ENCODE results near the gene TAF11L12. TPM values are rescaled to one million over a fixed set of nuclear protein-coding genes. Genes with fewer than 3 reads are reported as not detected.
"Not testable (repeated sequence)": the region's sequence is repeated elsewhere in the genome, so short reads cannot be mapped to it uniquely, and the experiment has no call there.

Gene TAF11L12
- total RNA-seq, 1 donor from 2014 or later = not detected

DNA sequence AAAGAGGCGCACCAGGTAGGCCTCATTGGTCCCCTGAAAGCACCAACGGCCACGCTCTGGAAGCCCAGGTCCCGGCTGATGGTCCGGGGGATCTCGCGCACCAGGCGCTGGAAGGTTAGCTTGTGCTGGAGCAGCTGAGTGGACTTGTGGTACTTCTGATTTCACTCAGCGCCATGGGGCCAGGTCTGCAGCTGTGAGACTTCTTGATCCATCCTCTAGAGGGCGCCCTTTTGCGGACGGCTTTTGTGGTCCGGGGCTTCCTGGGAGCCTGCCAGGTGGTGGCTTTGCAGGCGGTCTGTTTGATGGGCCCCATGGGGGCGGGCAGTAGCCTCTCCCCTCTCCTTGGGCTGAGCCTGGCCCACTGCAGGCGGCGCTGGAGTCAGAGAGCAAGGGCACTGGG, 10.4 kb downstream of the TAF11L12 start:
- H3K36me3 ChIP-seq (ENCODE audit: control insufficient read depth in 3 of 3, insufficient read depth in 3 of 3, low read length in 3 of 3) = no peaks in the 10 kb centered on the region
- no peaks in the 10 kb centered on the region for H3K27me3 ChIP-seq (ENCODE audit: control insufficient read depth in 3 of 3, insufficient read depth in 3 of 3, low read length in 3 of 3)
- H3K9ac ChIP-seq (ENCODE audit: low read depth in 1 of 3, low read length in 3 of 3) = no peak overlapping the region
- H3K4me3 ChIP-seq (ENCODE audit: low read length in 3 of 3) = no peak overlapping the region
- no peaks in the 10 kb centered on the region for H3K9me3 ChIP-seq (ENCODE audit: control insufficient read depth in 3 of 3, low read length in 3 of 3)
- H3K4me1 ChIP-seq (ENCODE audit: control insufficient read depth in 3 of 3, insufficient read depth in 3 of 3, low read length in 3 of 3) = no peaks in the 10 kb centered on the region
- H3K27ac ChIP-seq (ENCODE audit: low read depth, low read length) = no peak overlapping the region

DNA sequence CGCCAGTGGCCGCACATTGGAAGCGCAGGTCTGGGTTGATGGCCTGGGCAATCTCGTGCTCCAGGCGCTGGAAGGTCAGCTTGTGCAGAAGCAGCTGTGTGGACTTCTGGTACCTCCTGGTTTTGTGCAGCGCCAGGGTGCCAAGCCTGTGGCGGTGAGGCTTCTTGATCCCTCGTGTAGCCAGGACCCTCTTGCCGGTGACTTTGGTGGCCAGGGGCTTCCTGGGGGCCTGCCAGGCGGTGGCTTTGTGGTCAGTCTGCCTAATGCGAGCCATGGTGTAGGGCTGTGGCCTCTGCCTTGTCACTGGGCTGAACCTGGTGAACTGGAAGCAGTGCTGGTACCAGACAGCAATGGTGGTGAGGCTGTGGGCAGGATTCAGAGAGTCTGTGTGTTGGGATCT, 15.5 kb downstream of the TAF11L12 start:
- Histone ChIP-seq H3K27me3 (ENCODE audit: control insufficient read depth in 3 of 3, insufficient read depth in 3 of 3, low read length in 3 of 3) (no peaks in the 10 kb centered on the region), H3K9ac (ENCODE audit: low read depth in 1 of 3, low read length in 3 of 3) (no peak overlapping the region), H3K4me1 (ENCODE audit: control insufficient read depth in 3 of 3, insufficient read depth in 3 of 3, low read length in 3 of 3) (no peaks in the 10 kb centered on the region), H3K36me3 (ENCODE audit: control insufficient read depth in 3 of 3, insufficient read depth in 3 of 3, low read length in 3 of 3) (no peaks in the 10 kb centered on the region), H3K9me3 (ENCODE audit: control insufficient read depth in 3 of 3, low read length in 3 of 3) (no peaks in the 10 kb centered on the region), H3K27ac (ENCODE audit: low read depth, low read length) (no peak overlapping the region), H3K4me3 (ENCODE audit: low read length in 3 of 3) (no peak overlapping the region)

- not testable (repeated sequence) for H3K27me3 ChIP-seq (ENCODE audit: control insufficient read depth in 3 of 3, insufficient read depth in 3 of 3, low read length in 3 of 3); H3K27ac ChIP-seq (ENCODE audit: low read depth, low read length); H3K4me3 ChIP-seq (ENCODE audit: low read length in 3 of 3); H3K9ac ChIP-seq (ENCODE audit: low read depth in 1 of 3, low read length in 3 of 3); H3K9me3 ChIP-seq (ENCODE audit: control insufficient read depth in 3 of 3, low read length in 3 of 3); H3K4me1 ChIP-seq (ENCODE audit: control insufficient read depth in 3 of 3, insufficient read depth in 3 of 3, low read length in 3 of 3); H3K36me3 ChIP-seq (ENCODE audit: control insufficient read depth in 3 of 3, insufficient read depth in 3 of 3, low read length in 3 of 3)
Observed at GRCh38 chr5:17631788-17632187, 21.6 kb downstream of the TAF11L12 start, which contains the start of gene TAF11L13. TSS of gene TAF11L13 (plus strand) at chr5:17632088.

DNA sequence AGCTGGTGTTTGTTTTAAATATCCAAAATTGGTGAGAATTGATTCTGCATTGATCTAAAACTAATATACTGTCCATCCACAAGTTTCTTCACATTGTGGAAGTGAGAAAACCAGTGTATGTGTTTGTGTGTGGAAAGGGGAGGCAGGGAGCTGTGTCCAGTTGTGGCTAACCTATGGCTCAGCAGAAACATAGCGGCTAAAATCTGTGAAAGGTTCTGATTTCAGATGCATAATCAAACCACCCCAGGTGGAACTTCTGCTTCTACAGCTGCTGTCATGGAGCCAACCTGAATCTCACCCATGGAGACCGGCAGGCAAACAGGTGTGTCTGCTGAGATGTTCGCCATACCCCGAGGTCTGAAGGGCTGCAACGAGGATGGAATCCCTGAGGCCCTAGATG, 24.0 kb downstream of the TAF11L12 start, which contains the start of gene TAF11L14:
Gene TAF11L14, plus strand, starts transcription at position 301 of the 400 bp plus-strand sequence.
- Histone ChIP-seq H3K27ac (ENCODE audit: low read depth, low read length) (no peak within 1 kb of the TSS), H3K9ac (ENCODE audit: low read depth in 1 of 3, low read length in 3 of 3) (no peak within 1 kb of the TSS), H3K27me3 (ENCODE audit: control insufficient read depth in 3 of 3, insufficient read depth in 3 of 3, low read length in 3 of 3) (no peaks in the 10 kb centered on the region), H3K9me3 (ENCODE audit: control insufficient read depth in 3 of 3, low read length in 3 of 3) (no peaks in the 10 kb centered on the region), H3K4me1 (ENCODE audit: control insufficient read depth in 3 of 3, insufficient read depth in 3 of 3, low read length in 3 of 3) (no peaks in the 10 kb centered on the region), H3K36me3 (ENCODE audit: control insufficient read depth in 3 of 3, insufficient read depth in 3 of 3, low read length in 3 of 3) (no peaks in the 10 kb centered on the region), H3K4me3 (ENCODE audit: low read length in 3 of 3) (no peak within 1 kb of the TSS)

GRCh38 chr5:17649232-17649631, 39.0 kb downstream of the TAF11L12 start:
- H3K4me1 ChIP-seq (ENCODE audit: control insufficient read depth in 3 of 3, insufficient read depth in 3 of 3, low read length in 3 of 3); H3K9ac ChIP-seq (ENCODE audit: low read depth in 1 of 3, low read length in 3 of 3); H3K4me3 ChIP-seq (ENCODE audit: low read length in 3 of 3); H3K9me3 ChIP-seq (ENCODE audit: control insufficient read depth in 3 of 3, low read length in 3 of 3); H3K27ac ChIP-seq (ENCODE audit: low read depth, low read length); H3K27me3 ChIP-seq (ENCODE audit: control insufficient read depth in 3 of 3, insufficient read depth in 3 of 3, low read length in 3 of 3); H3K36me3 ChIP-seq (ENCODE audit: control insufficient read depth in 3 of 3, insufficient read depth in 3 of 3, low read length in 3 of 3): not testable (repeated sequence)

DNA sequence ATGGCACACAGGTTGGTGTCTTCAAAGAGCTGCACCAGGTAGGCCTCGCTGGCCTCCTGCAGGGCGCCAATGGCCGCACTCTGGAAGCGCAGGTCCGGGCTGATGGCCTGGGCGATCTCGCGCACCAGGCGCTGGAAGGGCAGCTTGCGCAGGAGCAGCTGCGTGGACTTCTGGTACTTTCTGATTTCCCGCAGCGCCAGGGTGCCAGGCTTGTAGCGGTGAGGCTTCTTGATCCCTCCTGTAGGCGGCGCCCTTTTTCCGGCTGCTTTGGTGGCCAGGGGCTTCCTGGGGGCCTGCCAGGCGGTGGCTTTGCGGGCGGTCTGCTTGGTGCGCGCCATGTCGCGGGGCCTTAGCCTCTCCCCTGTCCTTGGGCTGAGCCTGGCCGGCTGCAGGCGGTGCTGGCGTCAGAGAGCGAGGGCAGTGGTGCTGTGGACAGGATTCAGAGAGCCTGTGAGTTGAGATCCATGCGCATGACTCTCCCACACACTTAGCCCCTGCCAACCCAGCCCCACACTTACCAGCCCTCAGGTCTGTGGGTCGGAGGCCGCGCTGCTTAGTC, 45.1 kb downstream of the TAF11L12 start:
- not testable (repeated sequence) for H3K4me3 ChIP-seq (ENCODE audit: low read length in 3 of 3); H3K4me1 ChIP-seq (ENCODE audit: control insufficient read depth in 3 of 3, insufficient read depth in 3 of 3, low read length in 3 of 3); H3K27me3 ChIP-seq (ENCODE audit: control insufficient read depth in 3 of 3, insufficient read depth in 3 of 3, low read length in 3 of 3); H3K9ac ChIP-seq (ENCODE audit: low read depth in 1 of 3, low read length in 3 of 3); H3K36me3 ChIP-seq (ENCODE audit: control insufficient read depth in 3 of 3, insufficient read depth in 3 of 3, low read length in 3 of 3); H3K27ac ChIP-seq (ENCODE audit: low read depth, low read length); H3K9me3 ChIP-seq (ENCODE audit: control insufficient read depth in 3 of 3, low read length in 3 of 3)

DNA sequence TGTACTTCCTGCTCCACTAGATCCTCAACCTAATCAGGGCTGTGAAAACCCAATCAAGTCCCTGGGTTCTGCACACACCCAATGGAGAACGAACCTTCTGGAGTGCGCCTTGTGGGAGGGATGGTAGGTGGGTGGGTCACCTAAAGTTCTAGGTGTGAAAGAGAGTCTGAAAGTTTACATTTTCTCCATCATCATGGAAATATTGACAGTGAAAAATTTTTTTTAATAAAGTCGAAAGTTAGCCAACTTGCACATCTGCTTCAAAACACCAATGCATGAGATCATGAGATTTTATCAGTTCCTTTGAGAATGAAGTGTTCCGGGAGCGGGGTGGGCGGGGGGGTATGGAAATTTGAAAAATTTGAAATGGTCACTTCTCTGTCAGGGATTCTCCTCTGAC, 45.7 kb downstream of the TAF11L12 start:
- Histone ChIP-seq H3K4me1 (ENCODE audit: control insufficient read depth in 3 of 3, insufficient read depth in 3 of 3, low read length in 3 of 3) (no peaks in the 10 kb centered on the region), H3K36me3 (ENCODE audit: control insufficient read depth in 3 of 3, insufficient read depth in 3 of 3, low read length in 3 of 3) (no peaks in the 10 kb centered on the region), H3K9me3 (ENCODE audit: control insufficient read depth in 3 of 3, low read length in 3 of 3) (no peaks in the 10 kb centered on the region), H3K27ac (ENCODE audit: low read depth, low read length) (no peak overlapping the region), H3K27me3 (ENCODE audit: control insufficient read depth in 3 of 3, insufficient read depth in 3 of 3, low read length in 3 of 3) (no peaks in the 10 kb centered on the region), H3K4me3 (ENCODE audit: low read length in 3 of 3) (no peak overlapping the region), H3K9ac (ENCODE audit: low read depth in 1 of 3, low read length in 3 of 3) (no peak overlapping the region)

Small RNAs within 50 kb of the gene (small RNA-seq; reads per million reads assigned to genes)
- gene AC233724.1 = not detected
- not detected for gene AC233724.2
- gene AC233724.3 = not detected
- gene AC233724.4 = not detected
- gene AC233724.6 = not detected
- gene AC233724.7 = not detected

Other genes starting within 250 kb of the TAF11L12 start
- not detected for gene TAF11L2, start 112.2 kb upstream of the TAF11L12 start, total RNA-seq
- not detected for gene TAF11L3, start 92.0 kb upstream of the TAF11L12 start, total RNA-seq
- not detected for gene TAF11L4, start 88.6 kb upstream of the TAF11L12 start, total RNA-seq
- gene TAF11L5, start 85.2 kb upstream of the TAF11L12 start, total RNA-seq = not detected
- not detected for gene TAF11L6, start 81.7 kb upstream of the TAF11L12 start, total RNA-seq
- not detected for gene TAF11L7, start 24.6 kb upstream of the TAF11L12 start, total RNA-seq
- not detected for gene TAF11L8, start 19.4 kb upstream of the TAF11L12 start, total RNA-seq
- not detected for gene TAF11L9, start 16.0 kb upstream of the TAF11L12 start, total RNA-seq
- not detected for gene TAF11L10, start 12.6 kb upstream of the TAF11L12 start, total RNA-seq
- gene TAF11L11, start 6.2 kb upstream of the TAF11L12 start, total RNA-seq = not detected
- gene TAF11L13, start 21.7 kb downstream of the TAF11L12 start, total RNA-seq = not detected
- not detected for gene TAF11L14, start 24.1 kb downstream of the TAF11L12 start, total RNA-seq